Measurements from ENCODE around the gene MYH14.

The MYH14 gene

GRCh38 chr19:50191216-50191615, 12.2 kb upstream of the MYH14 start:
- Histone ChIP-seq H3K27ac (no peak overlapping the region), H3K4me3 (no peak overlapping the region)

GRCh38 chr19:50192463-50193211, 10.8 kb upstream of the MYH14 start:
- Histone ChIP-seq H3K4me3 (no peak overlapping the region), H3K27ac (no peak overlapping the region)

- no peak overlapping the region for H3K4me3 ChIP-seq
Observed at GRCh38 chr19:50195224-50195623, 8.2 kb upstream of the MYH14 start.

GRCh38 chr19:50196322-50196932, 7.0 kb upstream of the MYH14 start:
- Histone ChIP-seq H3K27ac (no peak overlapping the region), H3K4me3 (no peak overlapping the region)

More at GRCh38 chr19:50195224-50195623, 8.2 kb upstream of the MYH14 start:
- no peak overlapping the region for H3K27ac ChIP-seq

GRCh38 chr19:50197348-50197747, 6.1 kb upstream of the MYH14 start:
- Histone ChIP-seq H3K4me3 (no peak overlapping the region), H3K27ac (no peak overlapping the region)

GRCh38 chr19:50198431-50199258, 4.8 kb upstream of the MYH14 start:
- Histone ChIP-seq H3K27ac (no peak overlapping the region), H3K4me3 (no peak overlapping the region)

GRCh38 chr19:50199259-50199555, 4.2 kb upstream of the MYH14 start:
- Histone ChIP-seq H3K27ac (no peak overlapping the region), H3K4me3 (no peak overlapping the region)

GRCh38 chr19:50202386-50202785, 1.0 kb upstream of the MYH14 start:
- H3K27ac ChIP-seq = no peak overlapping the region
- H3K4me3 ChIP-seq = no peak overlapping the region

GRCh38 chr19:50202962-50203280, 501 bp upstream of the MYH14 start:
- Histone ChIP-seq H3K27ac (no peak overlapping the region), H3K4me3 (peak overlapping the region in 3 of 7 experiments; percentile 30 to 43 (median 41))

- Histone ChIP-seq H3K27ac (peak overlapping the region in 5 of 21 experiments; percentile 68 to 87 (median 75)), H3K4me3 (peak overlapping the region in 4 of 7 experiments; percentile 10 to 43 (median 36))
Observed at GRCh38 chr19:50204081-50204428, 633 bp downstream of the MYH14 start.

GRCh38 chr19:50204811-50205675, 1.6 kb downstream of the MYH14 start:
- H3K27ac ChIP-seq = peak overlapping the region in 15 of 21 experiments; percentile 39 to 87 (median 74)
- peak overlapping the region in 6 of 7 experiments; percentile 9 to 39 (median 22) for H3K4me3 ChIP-seq

- peak overlapping the region in 6 of 7 experiments; percentile 9 to 39 (median 22) for H3K4me3 ChIP-seq
- H3K27ac ChIP-seq = peak overlapping the region in 15 of 21 experiments; percentile 39 to 87 (median 74)
Observed at GRCh38 chr19:50205681-50206138, 2.3 kb downstream of the MYH14 start.

GRCh38 chr19:50206191-50206590, 2.8 kb downstream of the MYH14 start:
- Histone ChIP-seq H3K27ac (peak overlapping the region in 6 of 21 experiments; percentile 36 to 87 (median 82)), H3K4me3 (peak overlapping the region in 1 of 7 experiments; percentile 39)

GRCh38 chr19:50207730-50208129, 4.3 kb downstream of the MYH14 start:
- Histone ChIP-seq H3K27ac (no peak overlapping the region), H3K4me3 (no peak overlapping the region)

- Histone ChIP-seq H3K27ac (no peak overlapping the region), H3K4me3 (no peak overlapping the region)
Observed at GRCh38 chr19:50209131-50209530, 5.7 kb downstream of the MYH14 start.

- H3K27ac ChIP-seq = no peak overlapping the region
- H3K4me3 ChIP-seq = no peak overlapping the region
Observed at GRCh38 chr19:50210425-50210824, 7.0 kb downstream of the MYH14 start.

- Histone ChIP-seq H3K4me3 (no peak overlapping the region), H3K27ac (peak overlapping the region in 9 of 21 experiments; percentile 13 to 89 (median 79))
Observed at GRCh38 chr19:50213925-50214324, 10.5 kb downstream of the MYH14 start.

GRCh38 chr19:50214699-50215543, 11.5 kb downstream of the MYH14 start:
- peak overlapping the region in 18 of 21 experiments; percentile 25 to 89 (median 70) for H3K27ac ChIP-seq
- no peak overlapping the region for H3K4me3 ChIP-seq

GRCh38 chr19:50215820-50216219, 12.4 kb downstream of the MYH14 start:
- no peak overlapping the region for H3K4me3 ChIP-seq
- peak overlapping the region in 11 of 21 experiments; percentile 26 to 89 (median 68) for H3K27ac ChIP-seq

Measured in skin epidermis (tissue), 12 donors.